ENCODE results near the gene RALGPS2.

The RALGPS2 gene

DNA sequence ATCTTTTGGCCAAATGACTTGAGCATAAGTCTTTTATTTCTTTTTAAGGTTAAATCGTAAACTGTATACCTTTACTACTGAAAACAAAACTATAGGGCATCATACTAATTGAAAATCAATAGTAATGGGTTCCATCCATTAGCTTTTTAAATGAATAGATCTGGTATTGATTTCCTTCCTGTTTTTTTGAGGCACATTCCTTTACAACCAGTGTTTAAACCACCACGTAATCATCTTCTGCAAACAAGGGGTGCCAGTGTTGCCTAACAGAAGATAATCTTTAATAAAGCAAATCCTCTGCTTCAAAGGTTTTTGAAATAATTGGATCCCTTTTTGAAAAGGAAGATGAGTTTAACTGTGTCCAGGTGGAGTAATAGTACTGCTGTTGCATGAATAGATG lies 194.5 kb downstream of the RALGPS2 start:
- no peak for DNase-seq (ENCODE audit: low spot score)

DNA sequence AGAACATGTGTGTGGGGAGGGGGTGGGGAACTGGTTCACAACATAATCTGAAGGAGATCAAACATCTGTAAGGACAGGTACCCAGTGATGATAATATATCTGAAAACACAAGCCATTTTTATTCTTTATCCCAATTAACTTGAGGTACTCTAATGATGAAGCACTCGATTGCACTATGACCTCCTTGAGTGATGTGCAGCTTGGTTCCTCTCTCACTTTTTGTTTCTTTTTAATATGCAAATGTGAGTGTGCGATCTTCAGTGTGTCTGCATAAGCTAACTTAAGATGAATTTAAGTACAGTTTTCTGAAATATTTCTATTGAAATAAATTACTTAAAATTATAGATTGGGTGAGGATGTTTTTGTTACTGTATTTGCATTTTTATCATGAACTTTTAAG lies 196.5 kb downstream of the RALGPS2 start:
- no peak for DNase-seq (ENCODE audit: low spot score)

DNA sequence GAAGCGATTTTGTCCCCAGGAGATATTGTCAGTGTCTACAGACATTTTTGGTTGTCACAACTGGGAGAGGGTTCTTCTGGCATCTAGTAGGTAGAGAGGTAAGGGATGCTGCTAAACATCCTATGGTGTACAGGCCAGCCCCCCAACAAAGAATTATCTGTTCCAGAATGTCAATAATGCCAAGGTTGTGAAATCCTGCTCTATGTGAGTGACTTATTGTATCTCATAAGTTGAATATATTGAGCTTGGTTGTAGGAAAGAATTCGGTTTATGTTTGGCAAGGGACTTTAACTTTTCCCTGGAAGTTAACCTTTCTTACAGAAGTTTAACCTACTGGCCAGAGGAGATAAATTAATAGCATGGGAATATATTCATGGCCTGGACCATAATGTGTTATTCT lies 198.5 kb downstream of the RALGPS2 start:
- DNase-seq (ENCODE audit: low spot score) = no peak

DNA sequence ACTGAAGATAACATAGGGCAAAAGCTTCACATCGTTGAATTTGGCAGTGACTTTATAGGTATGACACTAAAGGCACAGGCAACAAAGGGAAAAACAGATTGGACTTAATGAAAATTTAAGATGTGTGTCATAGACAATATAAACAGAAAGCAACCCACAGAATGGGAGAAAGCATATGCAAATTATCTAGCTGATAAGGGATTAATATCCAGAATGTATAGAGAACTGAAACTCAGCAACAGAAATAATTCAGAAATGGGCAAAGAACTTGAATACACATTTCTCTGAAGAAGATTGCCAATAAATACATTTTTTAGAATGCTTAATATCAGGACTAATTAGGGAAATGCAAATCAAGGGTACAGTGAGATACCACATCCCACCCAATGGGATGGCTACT lies 201.0 kb downstream of the RALGPS2 start:
- no peak for DNase-seq (ENCODE audit: low spot score)

DNA sequence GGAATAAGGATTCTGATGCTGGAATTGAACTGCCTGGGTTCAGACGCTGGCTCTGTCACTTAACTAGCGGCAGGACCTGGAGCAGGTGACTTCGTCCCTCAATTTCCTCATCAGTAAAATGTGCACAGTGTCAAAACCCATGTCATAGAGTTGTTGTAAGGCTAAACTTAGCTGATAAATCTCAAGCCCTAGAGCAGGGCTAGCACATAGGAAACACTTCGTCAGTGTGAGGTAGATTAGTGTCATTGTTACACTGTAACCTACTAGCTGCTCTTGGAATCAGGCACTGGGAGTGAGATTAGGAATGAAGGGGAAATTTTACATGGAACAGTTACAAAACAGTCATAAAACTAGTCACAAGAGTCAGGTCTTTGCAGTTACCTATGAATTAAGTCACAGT lies 202.0 kb downstream of the RALGPS2 start:
- DNase-seq (ENCODE audit: low spot score) = no peak

DNA sequence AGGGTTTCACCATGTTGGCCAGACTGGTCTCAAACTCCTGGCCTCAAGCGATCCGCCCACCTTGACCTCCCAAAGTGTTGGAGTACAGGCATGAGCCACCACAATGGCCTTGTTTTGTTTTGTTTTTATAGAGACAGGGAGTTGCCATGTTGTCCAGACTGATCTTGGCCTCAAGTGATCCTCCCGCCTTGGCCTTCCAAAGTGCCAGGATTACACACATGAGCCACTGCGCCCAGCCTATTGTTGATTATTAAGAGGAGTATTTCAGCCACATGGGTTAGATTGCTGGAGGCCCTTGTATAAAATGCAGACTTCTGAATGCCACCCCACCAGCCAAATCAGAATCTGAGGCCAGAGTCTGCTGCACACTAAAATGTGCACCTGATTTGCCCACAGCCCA lies 203.0 kb downstream of the RALGPS2 start:
- no peak for DNase-seq (ENCODE audit: low spot score)

DNA sequence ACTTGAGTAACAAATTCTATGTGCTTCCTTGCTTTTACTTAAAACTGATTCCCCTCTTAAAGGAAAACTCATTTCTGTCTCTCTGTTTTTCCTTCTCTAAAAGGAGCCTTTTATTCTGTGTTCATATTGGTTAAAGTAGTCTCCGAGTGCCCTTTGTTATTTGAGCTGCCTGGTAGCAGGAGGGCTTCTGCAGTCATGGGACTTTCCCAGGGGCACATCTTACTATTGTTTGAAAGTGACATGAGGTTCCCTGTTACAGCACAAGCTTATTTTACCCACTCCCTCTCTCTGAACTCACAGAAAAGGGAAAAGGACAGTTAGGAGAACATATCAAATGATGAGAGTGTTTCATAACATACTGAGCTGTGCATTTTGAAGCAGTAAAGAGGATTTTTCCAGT lies 203.9 kb downstream of the RALGPS2 start:
- DNase-seq (ENCODE audit: low spot score) = no peak

DNA sequence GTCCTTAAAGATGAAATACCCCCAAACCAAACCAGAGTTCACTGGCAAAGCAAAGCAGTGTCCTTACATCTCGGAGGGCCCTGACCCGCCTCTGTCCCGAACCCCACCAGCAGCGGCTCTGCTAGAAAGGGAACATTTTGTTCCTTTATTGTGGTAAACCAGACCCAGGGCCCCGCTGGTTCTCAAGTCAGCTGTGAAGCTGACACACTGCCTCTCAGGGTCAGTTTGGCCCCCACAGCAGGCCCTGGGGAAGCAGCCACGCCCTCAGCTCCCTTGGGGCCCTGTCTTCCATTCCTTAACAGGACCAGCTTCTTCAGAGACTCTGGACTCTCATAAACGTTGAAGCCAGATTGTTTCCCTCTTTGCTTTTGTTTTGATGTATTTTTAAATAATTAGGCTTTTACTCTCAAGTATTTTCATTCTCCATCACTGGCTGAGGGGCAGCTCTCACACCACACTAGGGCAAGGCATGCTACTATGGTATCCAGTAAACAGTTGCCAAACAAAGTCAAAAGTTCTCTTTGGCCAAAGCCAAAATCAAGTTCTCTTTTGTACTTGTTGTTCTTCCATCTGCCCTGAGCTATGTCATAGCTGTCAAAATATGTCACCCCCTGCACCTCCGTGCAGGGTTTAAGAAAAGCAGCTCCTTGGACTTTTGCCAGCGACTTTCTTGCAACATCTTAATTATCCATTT lies 207.0 kb downstream of the RALGPS2 start:
- DNase-seq (ENCODE audit: low spot score) = no peak

DNA sequence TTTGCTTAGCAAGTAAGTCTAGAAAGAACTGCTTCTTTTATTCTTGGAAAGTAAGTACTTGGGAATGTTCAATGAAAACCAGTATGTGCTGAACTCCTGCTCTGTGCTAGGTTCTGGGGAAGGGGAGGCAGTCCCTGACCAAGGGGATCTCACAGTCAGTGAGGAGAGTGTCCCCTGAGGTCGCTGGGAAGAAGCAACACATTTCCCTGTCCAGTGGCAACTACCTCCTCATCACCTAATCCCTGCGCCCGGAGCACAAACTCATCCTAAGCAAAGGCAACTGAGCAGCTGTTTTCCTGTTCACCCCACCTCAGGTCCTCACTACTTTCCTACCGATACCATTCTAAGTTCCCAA lies 207.5 kb downstream of the RALGPS2 start:
- DNase-seq (ENCODE audit: low spot score) = no peak

DNA sequence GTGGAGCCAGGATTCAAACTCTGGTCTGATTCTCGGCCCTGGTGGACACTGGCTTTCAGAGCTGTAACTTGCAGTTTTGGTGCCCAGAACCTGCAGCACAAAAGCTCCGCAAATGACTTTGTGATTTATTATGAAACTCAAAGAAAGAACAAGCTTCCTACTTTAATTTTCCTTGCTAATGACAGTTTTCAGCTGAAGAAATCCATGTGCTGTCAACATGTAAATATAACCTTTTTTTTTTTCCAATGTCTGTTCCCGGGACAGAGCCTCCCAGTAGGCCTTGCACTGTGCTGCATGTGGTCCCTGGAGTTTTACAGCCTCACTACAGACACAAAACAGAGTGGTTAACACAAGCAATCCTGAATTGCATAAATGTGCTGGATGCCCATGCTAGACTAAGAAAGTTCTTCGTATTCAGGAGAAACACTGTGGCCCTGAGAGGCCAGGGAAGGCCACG lies 208.1 kb downstream of the RALGPS2 start:
- DNase-seq (ENCODE audit: low spot score) = no peak

DNA sequence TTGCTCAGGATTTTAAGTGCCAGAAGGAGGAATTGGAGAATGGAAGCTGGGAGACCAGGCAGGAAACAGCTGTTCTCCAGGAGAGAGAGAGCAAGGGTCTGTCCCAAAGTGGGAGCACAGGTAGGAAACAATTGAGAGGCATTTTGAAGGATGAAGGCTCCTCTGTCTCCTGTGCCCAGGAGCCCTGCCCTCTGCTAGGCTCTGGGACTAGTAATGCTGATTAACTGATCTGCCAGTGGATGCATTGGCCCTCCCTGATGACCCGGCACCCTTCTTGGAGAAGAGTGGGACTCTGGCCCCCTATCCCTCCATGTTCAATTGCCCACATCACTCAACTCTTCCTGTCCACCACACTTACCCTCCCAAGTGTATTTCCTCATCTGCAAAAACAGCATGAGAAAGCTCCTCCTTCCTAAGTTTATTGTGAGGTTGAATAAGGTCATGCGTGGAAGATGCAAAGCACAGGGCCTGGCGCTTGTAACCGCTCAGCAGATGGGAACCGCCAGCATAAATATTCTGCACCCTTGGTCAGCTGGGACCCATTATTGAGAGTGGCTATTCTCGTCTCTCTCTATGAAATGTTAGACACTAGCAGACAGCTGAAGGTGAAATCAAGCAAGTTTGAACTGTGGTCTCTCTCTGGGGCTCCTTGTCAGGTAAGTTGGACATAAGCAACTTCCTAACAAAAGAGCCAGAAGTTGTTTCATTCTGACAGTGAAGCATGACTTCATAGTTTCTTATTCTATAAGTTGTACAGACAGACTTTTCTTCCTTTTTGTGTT lies 208.9 kb downstream of the RALGPS2 start:
- no peak for DNase-seq (ENCODE audit: low spot score)

DNA sequence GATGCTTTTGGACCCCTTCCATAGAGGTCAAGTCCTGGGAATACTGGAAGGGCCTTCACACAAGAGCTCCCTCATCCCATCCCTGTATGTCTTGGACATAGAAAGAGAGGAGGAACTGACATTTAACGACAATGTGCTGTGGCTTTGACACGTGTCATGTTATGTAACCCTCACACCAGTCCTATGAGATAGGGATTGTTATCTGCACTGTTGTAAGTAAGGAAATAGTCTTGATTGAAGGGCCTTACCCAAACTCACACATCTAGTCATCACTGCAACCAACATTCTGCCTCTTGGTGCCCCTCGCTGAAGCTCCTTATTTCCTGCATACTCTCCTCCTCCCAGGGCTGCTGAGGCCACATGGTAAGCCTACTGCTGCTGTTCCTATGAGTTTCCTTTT lies 209.5 kb downstream of the RALGPS2 start:
- DNase-seq (ENCODE audit: low spot score) = no peak

DNA sequence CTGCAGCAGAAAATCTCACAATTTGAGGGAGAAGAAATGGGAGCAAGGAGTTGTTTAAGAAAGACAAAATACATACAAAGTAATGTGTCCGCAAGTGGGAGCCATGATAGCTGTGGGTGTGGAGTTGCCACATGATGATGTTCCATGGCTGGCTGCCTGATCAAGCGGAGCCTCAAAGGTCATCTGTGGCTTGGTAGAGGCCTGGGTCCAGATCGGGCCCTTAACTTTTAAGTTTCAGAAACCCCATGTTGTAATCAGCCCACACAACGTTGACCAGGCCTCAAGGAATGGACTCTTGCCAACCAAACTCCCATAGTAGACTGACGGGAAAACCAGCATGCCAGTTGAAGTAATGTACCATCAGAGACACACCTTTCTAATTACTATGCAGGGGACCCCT lies 210.6 kb downstream of the RALGPS2 start:
- no peak for DNase-seq (ENCODE audit: low spot score)

DNA sequence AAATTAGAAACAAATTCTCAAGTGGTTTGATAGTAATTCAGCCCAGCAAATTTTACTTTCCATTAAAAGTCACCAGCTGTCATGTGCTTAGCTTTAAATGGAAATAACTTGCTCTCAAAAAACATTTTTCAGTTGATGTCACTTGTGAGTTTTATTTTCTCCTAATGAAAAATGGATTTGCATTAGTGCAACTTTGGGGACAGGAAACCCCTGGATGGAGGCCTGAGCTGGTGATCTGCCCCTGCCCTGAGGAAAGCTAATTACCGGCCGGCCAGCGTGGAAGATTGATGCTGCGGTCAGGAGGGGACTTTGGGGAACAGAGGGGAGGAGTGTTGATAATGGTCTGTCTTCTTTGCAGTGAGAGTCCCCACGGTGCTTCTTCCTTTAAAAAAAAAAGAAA lies 212.7 kb downstream of the RALGPS2 start:
- no peak for DNase-seq (ENCODE audit: low spot score)

DNA sequence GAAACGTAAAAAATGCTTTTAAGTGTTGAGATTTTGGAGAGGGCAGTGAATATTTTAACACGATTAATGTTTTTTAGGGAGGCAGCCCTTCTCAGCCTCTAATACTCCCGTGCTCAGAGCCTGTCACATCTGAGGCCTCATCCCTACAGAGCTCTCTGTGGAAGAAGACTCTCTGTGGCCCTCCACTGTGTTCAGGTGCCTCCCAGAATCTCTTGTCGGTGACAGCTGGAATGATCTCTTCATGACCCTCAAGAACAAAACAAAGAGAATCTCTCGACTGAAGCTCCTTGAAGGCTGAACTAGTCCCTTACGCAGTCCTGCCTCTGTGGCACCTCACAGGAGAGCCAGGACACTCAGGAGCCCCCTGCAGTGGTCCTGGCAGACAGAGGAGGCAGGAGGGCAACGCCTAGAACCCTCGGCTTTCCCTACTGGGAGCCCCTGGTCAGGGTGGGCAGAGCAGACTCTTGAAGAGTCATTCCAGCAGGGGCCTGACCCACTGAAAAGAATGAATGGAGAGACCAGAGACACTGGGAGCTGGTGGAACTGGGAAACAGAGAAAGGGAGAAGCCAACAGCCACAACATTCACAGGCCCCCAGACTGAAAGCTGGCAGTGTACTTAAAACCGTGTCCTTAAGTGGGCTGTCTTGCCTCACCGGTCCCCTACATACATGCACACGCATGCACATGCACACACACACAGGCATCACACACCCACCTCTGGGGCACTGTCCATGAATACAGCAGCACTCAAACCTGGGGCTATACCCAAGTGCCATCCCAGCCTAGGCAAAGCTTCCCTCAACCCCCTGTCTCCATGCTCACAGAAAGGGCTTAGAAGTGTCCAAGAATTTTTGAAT lies 213.3 kb downstream of the RALGPS2 start:
- DNase-seq (ENCODE audit: low spot score) = no peak

DNA sequence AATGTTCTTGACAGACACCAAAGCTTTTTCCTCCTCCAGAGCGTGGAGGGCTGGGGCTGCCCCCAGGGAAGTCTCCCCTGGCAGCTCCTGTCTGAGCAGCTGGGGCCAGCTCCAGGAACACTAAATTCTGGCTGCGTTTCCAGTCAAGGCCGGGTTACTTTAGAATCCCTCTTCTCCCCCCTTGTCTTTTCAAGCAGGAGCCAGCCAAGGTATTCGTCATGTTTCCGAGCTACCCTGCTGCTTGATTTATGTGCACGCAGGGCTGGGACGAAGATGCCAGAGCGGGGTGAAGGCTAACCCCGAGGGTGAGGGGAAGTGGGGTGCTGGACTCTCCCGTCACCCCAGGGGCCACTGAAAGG lies 213.9 kb downstream of the RALGPS2 start:
- DNase-seq (ENCODE audit: low spot score) = no peak

DNA sequence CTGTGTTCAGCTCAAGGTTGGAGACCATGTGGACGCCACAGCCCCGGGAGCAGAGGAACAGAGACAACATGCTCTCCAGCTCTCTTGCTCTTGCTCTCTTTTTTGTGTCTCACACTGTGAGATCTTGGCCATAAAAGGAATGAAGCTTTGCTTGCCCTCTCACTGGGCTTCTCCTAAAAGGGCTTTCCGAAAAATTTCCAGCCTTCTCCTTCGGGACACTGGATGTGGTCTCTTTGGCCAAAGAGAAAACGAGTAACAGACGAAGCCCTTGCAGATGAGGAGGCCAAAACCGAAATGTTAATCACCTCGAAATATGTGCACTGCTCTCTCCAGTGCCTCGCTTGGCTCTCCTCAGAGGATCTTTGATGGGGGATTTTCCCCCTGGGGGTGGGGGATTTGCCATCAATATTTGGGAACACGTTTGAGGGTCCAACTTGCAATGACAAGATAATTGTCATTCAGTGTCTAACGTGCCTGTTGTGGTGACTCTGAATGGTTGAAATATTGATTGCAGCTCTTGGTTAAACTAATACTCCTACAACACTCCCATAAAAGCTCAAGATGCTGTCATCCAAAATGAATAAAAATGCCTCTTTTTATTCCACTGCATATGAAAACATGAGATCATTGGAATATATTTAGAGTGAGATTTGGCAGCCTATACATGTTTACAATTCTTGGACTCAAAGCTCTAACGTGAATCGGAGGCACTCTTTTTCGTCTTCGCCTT lies 214.5 kb downstream of the RALGPS2 start:
- no peak for DNase-seq (ENCODE audit: low spot score)

DNA sequence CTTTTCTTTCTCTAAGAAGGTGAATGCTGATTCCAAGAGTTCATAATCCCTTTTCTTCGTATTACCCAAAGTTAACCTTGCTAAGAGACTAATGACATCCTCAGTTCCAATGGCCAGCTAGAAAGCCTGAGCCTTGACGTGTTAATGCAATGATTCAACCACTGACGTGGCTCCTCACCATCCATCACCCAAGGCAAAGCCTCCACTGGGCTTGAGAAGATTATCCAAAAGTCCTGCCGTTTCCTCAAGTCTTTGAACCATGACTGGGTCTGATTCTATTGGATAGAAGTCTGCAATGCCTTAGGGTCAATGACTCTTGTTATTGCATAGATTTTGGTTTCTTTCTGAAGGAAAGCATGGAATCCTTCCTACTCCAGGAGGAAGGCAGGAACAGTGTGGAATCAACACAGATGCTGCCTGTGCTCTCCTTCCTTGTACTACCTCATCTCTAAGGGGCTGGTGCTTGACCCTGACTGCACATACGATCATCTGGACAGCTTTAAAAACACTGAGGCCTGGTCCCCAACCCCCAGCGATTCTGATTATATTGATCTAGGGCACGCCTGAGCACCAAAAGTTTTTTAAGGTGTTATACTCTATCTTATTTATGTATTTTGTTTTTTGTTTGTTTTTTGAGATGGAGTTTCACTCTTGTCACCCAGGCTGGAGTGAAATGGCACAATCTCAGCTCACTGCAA lies 215.2 kb downstream of the RALGPS2 start:
- no peak for DNase-seq (ENCODE audit: low spot score)

DNA sequence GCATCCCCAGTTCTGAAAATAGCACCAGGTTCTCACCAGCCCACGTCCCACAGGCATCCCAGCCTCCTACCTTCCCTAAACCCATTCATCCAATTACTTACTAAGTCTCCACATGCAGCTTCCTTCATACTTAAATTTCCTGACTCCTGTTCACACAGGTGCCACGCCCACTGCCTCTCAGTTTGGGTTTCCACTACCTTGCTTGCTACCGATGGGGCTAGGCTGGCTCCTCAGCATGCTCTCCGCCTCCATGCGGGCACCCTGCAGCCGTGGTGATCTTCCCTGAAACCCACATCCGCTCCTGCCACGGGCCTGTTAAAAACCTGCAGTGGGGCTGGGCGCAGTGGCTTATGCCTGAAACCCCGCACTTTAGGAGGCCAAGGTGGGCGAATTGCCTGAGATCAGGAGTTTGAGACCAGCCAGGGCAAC lies 216.2 kb downstream of the RALGPS2 start:
- no peak for DNase-seq (ENCODE audit: low spot score)

DNA sequence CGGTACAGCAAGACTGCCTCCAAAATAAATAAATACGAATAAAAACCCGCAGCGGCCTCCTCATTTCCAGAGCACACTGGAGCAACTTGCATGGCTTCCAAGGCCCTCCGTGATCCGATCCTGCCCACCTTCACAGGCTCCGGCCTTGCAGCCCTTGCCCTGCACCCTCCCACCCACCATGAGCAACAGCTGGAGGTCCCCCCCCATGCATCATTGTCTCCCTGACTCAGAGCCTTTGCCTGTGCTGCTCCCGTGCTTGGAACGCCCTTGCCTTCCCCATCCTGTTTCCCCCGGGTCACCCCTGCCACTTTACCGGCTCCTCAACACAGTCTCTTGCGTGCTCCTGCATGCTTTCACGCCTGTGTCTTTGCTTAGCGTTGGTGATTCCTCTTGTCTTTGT lies 216.8 kb downstream of the RALGPS2 start:
- no peak for DNase-seq (ENCODE audit: low spot score)

Measured in CD4-positive, alpha-beta T cell treated with Interleukin-15 for 4 hours (primary cell).